OCI-LY1 (cell line): ENCODE results near the gene IFI30.

Experiments used
- EZH2 ChIP-seq: fragments of 200-600 bp; sonication (generic), shearing (Covaris generic); IDR thresholded peaks from 2 replicates; pipeline ENCODE4 v1.8.0; 2017; ENCODE audit warnings: borderline replicate concordance, mixed run types, mild to moderate bottlenecking, antibody characterized with exemption, low read length, moderate library complexity, mixed read lengths
- TF ChIP-seq, protein P1 (sequence below): fragments of 200-600 bp; sonication (generic), shearing (Covaris generic); IDR thresholded peaks from 2 replicates; pipeline ENCODE4 v1.5.1; 2017; ENCODE audit warnings: mild to moderate bottlenecking, antibody characterized with exemption, low read length, moderate library complexity, mixed read lengths

DNA sequence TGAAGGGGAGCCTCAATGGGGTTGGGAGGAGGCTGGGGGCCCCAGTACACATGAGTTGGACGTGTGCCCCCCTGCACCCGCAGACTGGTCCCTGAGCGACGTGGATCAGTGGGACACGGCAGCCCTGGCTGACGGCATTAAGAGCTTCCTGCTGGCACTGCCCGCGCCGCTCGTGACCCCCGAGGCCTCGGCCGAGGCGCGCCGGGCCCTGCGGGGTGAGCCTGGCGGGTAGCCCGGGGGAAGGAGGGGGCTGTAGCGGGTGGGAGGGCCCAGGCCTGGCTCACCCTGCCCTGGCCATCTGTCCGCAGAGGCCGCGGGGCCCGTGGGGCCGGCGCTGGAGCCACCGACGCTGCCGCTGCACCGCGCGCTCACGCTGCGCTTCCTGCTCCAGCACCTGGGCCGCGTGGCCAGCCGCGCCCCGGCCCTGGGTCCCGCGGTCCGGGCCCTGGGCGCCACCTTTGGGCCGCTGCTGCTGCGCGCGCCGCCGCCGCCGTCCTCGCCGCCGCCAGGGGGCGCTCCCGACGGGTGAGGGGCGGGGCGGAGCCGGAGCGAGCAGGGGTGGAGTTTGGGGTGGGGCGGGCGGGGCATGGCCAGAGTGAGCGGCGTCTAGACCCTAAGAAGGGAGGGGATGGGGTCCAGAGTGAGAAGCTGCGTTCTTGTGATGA is 12.5 kb upstream of the IFI30 start:
- no peak for TF ChIP-seq EZH2
- TF ChIP-seq, protein P1, sequence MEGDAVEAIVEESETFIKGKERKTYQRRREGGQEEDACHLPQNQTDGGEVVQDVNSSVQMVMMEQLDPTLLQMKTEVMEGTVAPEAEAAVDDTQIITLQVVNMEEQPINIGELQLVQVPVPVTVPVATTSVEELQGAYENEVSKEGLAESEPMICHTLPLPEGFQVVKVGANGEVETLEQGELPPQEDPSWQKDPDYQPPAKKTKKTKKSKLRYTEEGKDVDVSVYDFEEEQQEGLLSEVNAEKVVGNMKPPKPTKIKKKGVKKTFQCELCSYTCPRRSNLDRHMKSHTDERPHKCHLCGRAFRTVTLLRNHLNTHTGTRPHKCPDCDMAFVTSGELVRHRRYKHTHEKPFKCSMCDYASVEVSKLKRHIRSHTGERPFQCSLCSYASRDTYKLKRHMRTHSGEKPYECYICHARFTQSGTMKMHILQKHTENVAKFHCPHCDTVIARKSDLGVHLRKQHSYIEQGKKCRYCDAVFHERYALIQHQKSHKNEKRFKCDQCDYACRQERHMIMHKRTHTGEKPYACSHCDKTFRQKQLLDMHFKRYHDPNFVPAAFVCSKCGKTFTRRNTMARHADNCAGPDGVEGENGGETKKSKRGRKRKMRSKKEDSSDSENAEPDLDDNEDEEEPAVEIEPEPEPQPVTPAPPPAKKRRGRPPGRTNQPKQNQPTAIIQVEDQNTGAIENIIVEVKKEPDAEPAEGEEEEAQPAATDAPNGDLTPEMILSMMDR: no peak; the same call in none of the 2 replicates
